Esophagus squamous epithelium (tissue), 5 donors: ENCODE measurements around the gene MLPH. TPM values are rescaled to one million over a fixed set of nuclear protein-coding genes. Genes with fewer than 3 reads are reported as not detected.

Experiments used
- DNase-seq: peaks from one replicate; lab custom pipeline; 2025; lab: John Stamatoyannopoulos, UW
- H3K27ac ChIP-seq, 4 donors: fragments of 200-600 bp; sonication (generic); one replicate each; pipeline ENCODE4 v1.5.1; 2016 to 2019; ENCODE audit warnings: mild to moderate bottlenecking in 1 of 4
- H3K27me3 ChIP-seq, 4 donors: fragments of 200-600 bp; sonication (generic); 1 replicate in 3 of 4; 2 replicates in 1 of 4; pipeline versions ENCODE4 v1.5.1 to v1.6.0; 2017 to 2021; ENCODE audit warnings: antibody characterized with exemption in 1 of 4
- H3K36me3 ChIP-seq, 3 donors: fragments of 200-600 bp; sonication (generic); one replicate each; pipeline ENCODE4 v1.5.1; 2016 to 2019
- H3K4me1 ChIP-seq, 3 donors: fragments of 200-600 bp; sonication (generic); one replicate each; pipeline ENCODE4 v1.5.1; 2017 to 2019
- H3K4me3 ChIP-seq, 4 donors: fragments of 200-600 bp; sonication (generic); 1 replicate in 3 of 4; 2 replicates in 1 of 4; pipeline ENCODE4 v1.5.1; 2016 to 2019; ENCODE audit warnings: mild to moderate bottlenecking in 2 of 4, moderate library complexity in 1 of 4
- H3K9me3 ChIP-seq, 3 donors: fragments of 200-600 bp; sonication (generic); one replicate each; pipeline ENCODE4 v1.5.1; 2016 to 2019
- CTCF ChIP-seq, 6 experiments: fragments of 450-650 bp in 4 of 6; fragments of 200-600 bp in 2 of 6; sonication (generic) in 2 of 6; IDR thresholded peaks; one replicate each; pipeline ENCODE4 v1.5.1; 2016 to 2019; ENCODE audit warnings: antibody characterized with exemption in 6 of 6, mild to moderate bottlenecking in 4 of 6, moderate library complexity in 4 of 6
- POLR2A ChIP-seq, 4 donors: fragments of 450-650 bp; IDR thresholded peaks; one replicate each; pipeline ENCODE4 v1.6.1; 2017; ENCODE audit warnings: antibody characterized with exemption in 4 of 4, mild to moderate bottlenecking in 4 of 4, moderate library complexity in 3 of 4
- WGBS, 2 donors: methylation state at CpG; one replicate each; pipeline ENCODE4 v1.1.5; 2018; 5-methylcytosine and 5-hydroxymethylcytosine counted together
- intact Hi-C: fragments of 100-400 bp; cut with DNase I; formaldehyde crosslinking; loops from one replicate; pipeline ENCODE4 v1.15.0; 2022
- total RNA-seq, 4 donors: library from RNA; depleted of rRNA; stranded (reverse); fragments of >200 nt; gene quantifications; one replicate each; pipeline ENCODE4 v1.1.0, GENCODE V29; 2016
- donor health status: DM: yes; HTN: yes; CAD: no.

Gene MLPH
- total RNA-seq, 4 donors from 2014 or later: 1.8 to 10.5 (median 7.6) TPM

DNA sequence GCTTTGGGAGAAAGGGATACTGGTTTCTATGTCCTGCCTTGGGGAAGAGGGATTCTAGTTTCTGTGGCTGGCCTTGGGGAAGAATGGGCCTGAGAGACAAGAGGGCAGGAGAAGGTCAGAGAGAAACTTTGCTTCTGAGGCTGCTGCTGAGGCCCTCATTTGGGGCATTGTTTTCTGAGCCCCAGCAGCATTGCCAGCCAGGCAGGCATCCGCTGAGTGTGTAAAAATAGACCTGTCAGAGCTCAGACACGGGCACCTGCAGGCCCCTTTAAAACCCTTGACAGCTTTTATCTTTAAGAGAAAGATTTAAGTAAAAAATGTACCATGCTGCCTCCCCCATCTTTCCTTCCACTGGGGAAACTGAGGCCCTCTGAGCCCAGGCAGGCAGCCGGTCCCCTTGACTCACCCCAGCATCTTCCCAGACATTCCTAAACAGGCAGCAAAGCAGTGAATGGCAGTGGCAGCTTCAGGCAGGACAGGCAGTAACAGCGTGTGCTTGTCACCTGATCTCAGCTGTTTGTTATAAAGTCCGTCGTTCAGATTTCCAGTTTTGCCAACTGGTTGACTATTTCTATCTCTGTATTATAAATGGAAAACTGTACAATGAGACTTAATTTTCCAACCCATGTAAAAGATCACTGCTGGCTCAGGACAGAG is 27.6 kb downstream of the MLPH start:
- intact Hi-C loops: no loop called here
- H3K4me3 ChIP-seq: no peak overlapping the region
- peaks cover 0 to 21% (median 4%) of the 10 kb centered on the region in 3 donors for H3K4me1 ChIP-seq
- H3K27ac ChIP-seq: no peak overlapping the region
- no peaks in the 10 kb centered on the region for H3K36me3 ChIP-seq
- DNase-seq: no peak
- 65 to 85% methylated on average over 6 of the region's 6 CpGs for WGBS, 2 donors
- TF ChIP-seq POLR2A (IDR thresholded peaks at IDR 0.05): no peak
- TF ChIP-seq CTCF (IDR thresholded peaks at IDR 0.05): no peak
- no peaks in the 10 kb centered on the region for H3K9me3 ChIP-seq
- H3K27me3 ChIP-seq: no peaks in the 10 kb centered on the region

DNA sequence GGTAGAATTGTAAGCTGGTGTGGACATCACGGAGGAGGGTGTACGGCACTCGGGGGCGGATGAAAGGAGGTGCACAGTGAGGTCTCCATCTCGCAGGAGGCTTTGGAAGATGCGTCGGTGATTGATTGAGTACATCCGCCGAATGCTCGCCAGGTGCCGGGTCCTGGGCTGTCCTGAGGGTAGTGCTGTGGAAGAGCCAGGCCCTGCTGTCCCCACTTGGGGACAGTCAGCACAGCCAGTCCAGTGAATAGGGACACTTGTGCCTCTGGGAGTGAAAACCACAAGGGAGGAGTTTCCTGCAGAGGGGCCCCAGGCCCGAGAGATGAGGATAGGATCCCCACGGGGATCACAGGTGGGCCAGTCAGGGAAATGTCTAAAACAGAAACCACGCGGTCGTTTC is 28.1 kb downstream of the MLPH start:
- H3K9me3 ChIP-seq: no peaks in the 10 kb centered on the region
- H3K36me3 ChIP-seq: no peaks in the 10 kb centered on the region
- 65 to 82% methylated on average over 9 to 15 of the region's 16 CpGs for WGBS, 2 donors
- no peak for DNase-seq
- no peak overlapping the region for H3K27ac ChIP-seq
- intact Hi-C loops: no loop called here
- H3K4me1 ChIP-seq: peaks cover 0 to 21% (median 4%) of the 10 kb centered on the region in 3 donors
- no peak for TF ChIP-seq CTCF (IDR thresholded peaks at IDR 0.05)
- TF ChIP-seq POLR2A (IDR thresholded peaks at IDR 0.05): no peak
- H3K4me3 ChIP-seq: no peak overlapping the region
- H3K27me3 ChIP-seq: no peaks in the 10 kb centered on the region

- H3K4me3 ChIP-seq: no peak overlapping the region
- no peaks in the 10 kb centered on the region for H3K27me3 ChIP-seq
- no peak for TF ChIP-seq CTCF (IDR thresholded peaks at IDR 0.05)
- TF ChIP-seq POLR2A (IDR thresholded peaks at IDR 0.05): no peak
- no peaks in the 10 kb centered on the region for H3K36me3 ChIP-seq
- H3K9me3 ChIP-seq: no peaks in the 10 kb centered on the region
- H3K4me1 ChIP-seq: peaks cover 0 to 18% (median 4%) of the 10 kb centered on the region in 3 donors
- no peak for DNase-seq
- intact Hi-C loops: no loop called here
- 74 to 79% methylated on average over 3 of the region's 6 CpGs for WGBS, 2 donors
- H3K27ac ChIP-seq: no peak overlapping the region
Measured at GRCh38 chr2:237515621-237516275, 28.7 kb downstream of the MLPH start.

GRCh38 chr2:237517163-237517562 is 30.1 kb downstream of the MLPH start:
- H3K4me1 ChIP-seq: peaks cover 0 to 11% (median 4%) of the 10 kb centered on the region in 3 donors
- H3K9me3 ChIP-seq: no peaks in the 10 kb centered on the region
- no peak overlapping the region for H3K4me3 ChIP-seq
- no peak for DNase-seq
- no peak overlapping the region for H3K27ac ChIP-seq
- WGBS, 2 donors: 49 to 85% methylated on average over 4 of the region's 4 CpGs
- intact Hi-C loops: no loop called here
- no peak for TF ChIP-seq POLR2A (IDR thresholded peaks at IDR 0.05)
- TF ChIP-seq CTCF (IDR thresholded peaks at IDR 0.05): no peak
- no peaks in the 10 kb centered on the region for H3K36me3 ChIP-seq
- H3K27me3 ChIP-seq: no peaks in the 10 kb centered on the region

- H3K36me3 ChIP-seq: no peaks in the 10 kb centered on the region
- no peak overlapping the region for H3K27ac ChIP-seq
- no peak overlapping the region for H3K4me3 ChIP-seq
- intact Hi-C loops: no loop called here
- no peaks in the 10 kb centered on the region for H3K9me3 ChIP-seq
- WGBS, 2 donors: 84% methylated on average over 1 of the region's 1 CpG
- H3K4me1 ChIP-seq: peaks cover 0 to 4% (median 3%) of the 10 kb centered on the region in 3 donors
- DNase-seq: no peak
- TF ChIP-seq POLR2A (IDR thresholded peaks at IDR 0.05) (no peak), CTCF (IDR thresholded peaks at IDR 0.05) (no peak)
- no peaks in the 10 kb centered on the region for H3K27me3 ChIP-seq
Measured at GRCh38 chr2:237517990-237518389, 30.9 kb downstream of the MLPH start.
